ENCODE measurements around the gene PYGL.

PYGL gene

DNA sequence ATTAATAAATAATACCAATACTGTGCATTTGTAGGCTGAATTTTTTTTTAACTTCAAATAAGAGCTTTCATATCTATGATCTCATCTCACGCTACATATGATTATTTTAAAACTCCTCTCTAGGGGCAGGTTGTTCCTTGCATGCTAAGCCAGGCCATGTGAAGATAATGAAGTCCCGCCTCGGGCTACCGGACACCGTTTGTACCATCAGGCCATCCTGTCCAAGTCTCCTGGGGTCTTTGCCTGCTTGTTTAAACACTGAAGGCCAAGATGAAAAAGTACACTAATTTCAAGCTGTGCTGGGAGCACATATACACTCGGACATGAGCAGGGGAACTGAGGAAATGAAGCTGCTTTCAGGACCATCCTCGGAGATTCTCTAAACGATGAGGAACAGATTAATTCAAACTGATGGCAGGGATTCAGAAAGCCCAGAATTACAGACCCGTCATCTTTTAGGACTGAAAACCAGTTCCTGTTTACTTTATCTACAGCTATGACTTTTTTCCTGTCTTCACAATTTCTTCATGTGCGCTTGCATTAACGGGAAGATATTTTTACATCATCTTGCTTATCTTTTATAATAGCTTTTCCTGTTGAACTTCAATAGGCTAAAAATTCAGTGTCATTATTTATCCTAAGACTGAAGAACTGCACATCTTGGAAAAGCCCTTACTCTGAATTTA, 78.7 kb downstream of the PYGL start:
- in situ Hi-C loops (cut with HindIII; ENCODE audit: low pct_ligation_motif_present, low sequenced_read_pairs) = no loop called here
- H3K27ac ChIP-seq = no peak overlapping the region
- no peak for DNase-seq

DNA sequence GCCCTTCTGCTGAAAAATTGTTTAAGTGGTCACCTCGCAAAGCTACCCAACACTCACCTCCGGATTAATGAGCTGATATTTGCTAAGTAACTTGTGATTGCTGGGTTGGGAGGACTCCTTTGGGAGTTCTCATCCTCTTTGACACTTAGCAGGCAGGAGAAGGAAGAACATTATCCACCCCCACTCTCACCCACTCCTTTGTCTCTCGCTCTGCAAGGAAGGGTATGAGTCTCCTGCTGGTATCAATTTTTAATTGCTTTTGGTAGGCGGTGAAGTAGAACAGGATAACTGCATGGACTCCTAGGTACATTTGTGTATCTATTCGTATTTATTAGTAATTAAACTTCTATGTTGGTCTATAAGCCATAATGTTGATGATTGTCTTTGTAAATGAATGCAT, 79.3 kb downstream of the PYGL start:
- no peak for DNase-seq
- TF ChIP-seq, protein P1, sequence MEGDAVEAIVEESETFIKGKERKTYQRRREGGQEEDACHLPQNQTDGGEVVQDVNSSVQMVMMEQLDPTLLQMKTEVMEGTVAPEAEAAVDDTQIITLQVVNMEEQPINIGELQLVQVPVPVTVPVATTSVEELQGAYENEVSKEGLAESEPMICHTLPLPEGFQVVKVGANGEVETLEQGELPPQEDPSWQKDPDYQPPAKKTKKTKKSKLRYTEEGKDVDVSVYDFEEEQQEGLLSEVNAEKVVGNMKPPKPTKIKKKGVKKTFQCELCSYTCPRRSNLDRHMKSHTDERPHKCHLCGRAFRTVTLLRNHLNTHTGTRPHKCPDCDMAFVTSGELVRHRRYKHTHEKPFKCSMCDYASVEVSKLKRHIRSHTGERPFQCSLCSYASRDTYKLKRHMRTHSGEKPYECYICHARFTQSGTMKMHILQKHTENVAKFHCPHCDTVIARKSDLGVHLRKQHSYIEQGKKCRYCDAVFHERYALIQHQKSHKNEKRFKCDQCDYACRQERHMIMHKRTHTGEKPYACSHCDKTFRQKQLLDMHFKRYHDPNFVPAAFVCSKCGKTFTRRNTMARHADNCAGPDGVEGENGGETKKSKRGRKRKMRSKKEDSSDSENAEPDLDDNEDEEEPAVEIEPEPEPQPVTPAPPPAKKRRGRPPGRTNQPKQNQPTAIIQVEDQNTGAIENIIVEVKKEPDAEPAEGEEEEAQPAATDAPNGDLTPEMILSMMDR (IDR thresholded peaks at IDR 0.05; ENCODE audit: low read depth, low read length, missing control alignments) = no peak
- in situ Hi-C loops (cut with HindIII; ENCODE audit: low pct_ligation_motif_present, low sequenced_read_pairs) = no loop called here

More for the DNA sequence above, 78.7 kb downstream of the PYGL start:
- Histone ChIP-seq H3K4me3 (ENCODE audit: low read depth, low read length) (no peak overlapping the region), H3K36me3 (replicated peaks) (no peaks in the 10 kb centered on the region), H3K27me3 (replicated peaks) (no peaks in the 10 kb centered on the region)
- TF ChIP-seq, protein P1 (IDR thresholded peaks at IDR 0.05; ENCODE audit: low read depth, low read length, missing control alignments) = no peak

DNA sequence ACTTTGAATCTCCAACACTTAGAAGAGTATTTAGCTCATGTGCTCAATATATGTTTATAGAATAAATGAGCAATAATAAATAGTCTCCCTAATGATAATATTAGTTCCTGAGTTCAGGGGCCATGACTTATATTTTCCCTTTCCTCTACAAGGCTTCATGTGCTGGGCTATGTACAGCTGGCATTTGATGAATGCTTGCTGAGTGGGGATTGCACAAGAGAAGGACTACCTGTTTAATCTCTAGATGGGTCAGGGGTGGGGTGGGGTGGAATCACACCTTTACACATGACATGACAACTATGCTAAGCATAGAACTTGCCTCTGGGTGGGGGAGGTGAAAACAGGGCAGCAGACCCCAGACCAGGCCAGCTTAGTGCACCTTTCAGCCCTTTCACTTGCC, 80.0 kb downstream of the PYGL start:
- TF ChIP-seq, protein P1 (IDR thresholded peaks at IDR 0.05; ENCODE audit: low read depth, low read length, missing control alignments) = no peak
- Histone ChIP-seq H3K27me3 (replicated peaks) (no peaks in the 10 kb centered on the region), H3K36me3 (replicated peaks) (no peaks in the 10 kb centered on the region), H3K4me3 (ENCODE audit: low read depth, low read length) (no peak overlapping the region), H3K27ac (no peak overlapping the region)
- DNase-seq = no peak
- in situ Hi-C loops (cut with HindIII; ENCODE audit: low pct_ligation_motif_present, low sequenced_read_pairs) = no loop called here

More for the DNA sequence above, 79.3 kb downstream of the PYGL start:
- H3K4me3 ChIP-seq (ENCODE audit: low read depth, low read length) = no peak overlapping the region
- no peak overlapping the region for H3K27ac ChIP-seq
- H3K27me3 ChIP-seq (replicated peaks) = no peaks in the 10 kb centered on the region
- no peaks in the 10 kb centered on the region for H3K36me3 ChIP-seq (replicated peaks)

DNA sequence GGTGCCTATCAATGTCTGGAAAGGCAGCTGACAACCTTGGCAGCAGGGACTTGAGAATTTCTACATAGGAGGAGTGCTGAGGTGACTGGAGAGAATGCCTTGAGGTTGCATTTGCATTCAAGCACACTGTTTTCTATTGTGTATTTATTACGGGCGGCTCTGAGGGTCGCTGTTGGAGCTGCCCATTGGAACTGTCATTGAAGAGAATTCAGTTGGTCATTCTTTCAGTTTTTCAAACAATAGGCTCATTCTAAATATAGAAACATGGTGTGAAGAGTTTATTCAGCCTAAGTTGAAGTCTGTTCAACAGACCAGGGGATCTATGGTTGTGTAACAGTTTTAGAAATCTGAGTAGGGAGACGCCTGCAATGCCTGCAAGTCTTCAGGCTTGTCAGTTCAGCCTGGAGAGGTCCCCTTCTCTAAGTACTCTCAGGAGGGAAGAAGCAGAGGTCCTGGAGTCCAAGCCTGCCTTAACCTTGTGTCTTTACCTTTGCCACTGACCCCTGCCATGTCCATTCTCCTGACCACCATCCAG, 82.2 kb downstream of the PYGL start:
- no peak for DNase-seq

DNA sequence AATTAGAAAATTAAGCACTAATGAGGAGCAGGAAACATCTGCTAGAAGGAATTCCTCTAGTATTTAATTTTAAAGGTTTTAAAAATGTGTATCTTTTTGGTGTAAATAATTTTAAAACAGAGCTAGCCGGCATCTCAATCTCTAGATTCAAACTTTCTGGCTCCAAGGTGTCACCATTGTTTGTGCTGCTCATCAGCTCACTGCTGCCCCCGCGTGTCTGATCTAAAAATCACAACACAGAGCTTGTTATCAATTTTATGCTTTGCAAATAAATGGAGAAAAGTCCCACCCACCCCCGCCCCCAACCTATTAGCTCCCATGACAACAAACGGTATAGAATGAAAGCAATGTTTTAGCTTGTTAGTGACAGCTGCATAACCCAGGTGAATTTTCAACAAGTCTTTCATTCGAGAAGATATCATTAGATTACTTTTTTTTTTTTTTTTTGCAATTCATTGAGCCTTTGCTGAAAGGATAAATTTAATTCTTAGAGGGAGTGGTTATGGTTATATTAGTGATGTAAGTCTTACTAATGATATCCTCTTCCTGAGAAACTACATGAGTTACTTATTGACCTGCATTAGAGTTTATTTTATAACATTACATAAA, 83.7 kb downstream of the PYGL start:
- peak overlapping the region; percentile 50 for H3K27ac ChIP-seq
- TF ChIP-seq, protein P1 (IDR thresholded peaks at IDR 0.05; ENCODE audit: low read depth, low read length, missing control alignments) = peak; percentile 81
- in situ Hi-C loops (cut with HindIII; ENCODE audit: low pct_ligation_motif_present, low sequenced_read_pairs) = no loop called here

More for the DNA sequence above, 82.2 kb downstream of the PYGL start:
- Histone ChIP-seq H3K27ac (no peak overlapping the region), H3K4me3 (ENCODE audit: low read depth, low read length) (no peak overlapping the region), H3K27me3 (replicated peaks) (no peaks in the 10 kb centered on the region), H3K36me3 (replicated peaks) (no peaks in the 10 kb centered on the region)
- in situ Hi-C loops (cut with HindIII; ENCODE audit: low pct_ligation_motif_present, low sequenced_read_pairs) = no loop called here
- TF ChIP-seq, protein P1 (IDR thresholded peaks at IDR 0.05; ENCODE audit: low read depth, low read length, missing control alignments) = no peak

More for the DNA sequence above, 83.7 kb downstream of the PYGL start:
- DNase-seq = peak; percentile 83
- Histone ChIP-seq H3K4me3 (ENCODE audit: low read depth, low read length) (peak overlapping the region; percentile 67), H3K36me3 (replicated peaks) (no peaks in the 10 kb centered on the region), H3K27me3 (replicated peaks) (no peaks in the 10 kb centered on the region)
